ENCODE results near the gene FPR1.

- TF ChIP-seq CTCF (IDR thresholded peaks at IDR 0.05; ENCODE audit: insufficient read depth, low read length, poor library complexity, severe bottlenecking) (no peak), EZH2phosphoT487 (conservative IDR thresholded peaks at IDR 0.05; ENCODE audit: low read length) (no peak)
Measured at GRCh38 chr19:51779703-51780102, 28.0 kb upstream of the FPR1 start.
